GM19043 (cell line): ENCODE results near the gene TCEA2.

Source experiments
- ATAC-seq: cut with Tn5 transposase; IDR thresholded peaks from one replicate; pipeline ENCODE4 v1.9.1; 2021; ENCODE audit warnings: low read depth; ENCODE audit not compliant: unreplicated experiment

Gene TCEA2

GRCh38 chr20:64063389-64064144 lies 569 bp downstream of the TCEA2 start:
- no peak for ATAC-seq

DNA sequence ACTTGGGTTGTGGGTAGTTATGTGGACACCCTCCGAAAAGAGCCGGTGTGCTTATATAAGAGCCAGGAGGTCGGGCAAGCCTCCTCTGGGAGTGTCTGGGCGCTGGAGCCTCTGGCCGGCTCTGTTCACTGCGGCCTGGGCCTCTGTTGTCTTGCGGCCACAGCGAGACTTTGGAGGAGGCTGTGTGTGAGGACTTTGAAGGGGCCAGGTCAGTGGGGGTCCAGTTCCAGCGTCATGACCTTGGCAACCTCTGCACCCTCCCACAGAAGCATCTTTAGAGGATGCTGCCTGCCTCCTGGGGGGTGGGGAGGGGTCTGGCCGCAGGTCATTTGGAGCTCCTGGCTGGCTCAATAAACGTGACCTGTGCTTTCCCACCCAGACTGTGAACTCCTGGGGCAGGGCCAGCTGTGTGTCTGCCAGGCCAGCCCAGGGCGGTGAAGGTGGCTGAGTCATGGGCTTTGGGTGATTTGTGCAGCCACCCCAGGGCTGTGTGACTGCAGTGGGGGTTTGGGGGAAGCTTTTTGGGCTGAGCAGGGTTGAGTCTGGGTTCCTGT lies 1.2 kb downstream of the TCEA2 start:
- ATAC-seq = no peak

- no peak for ATAC-seq
Measured at GRCh38 chr20:64065062-64065973, 2.3 kb downstream of the TCEA2 start.

- peak; percentile 49 for ATAC-seq
Measured at GRCh38 chr20:64065974-64066343, 3.0 kb downstream of the TCEA2 start.

DNA sequence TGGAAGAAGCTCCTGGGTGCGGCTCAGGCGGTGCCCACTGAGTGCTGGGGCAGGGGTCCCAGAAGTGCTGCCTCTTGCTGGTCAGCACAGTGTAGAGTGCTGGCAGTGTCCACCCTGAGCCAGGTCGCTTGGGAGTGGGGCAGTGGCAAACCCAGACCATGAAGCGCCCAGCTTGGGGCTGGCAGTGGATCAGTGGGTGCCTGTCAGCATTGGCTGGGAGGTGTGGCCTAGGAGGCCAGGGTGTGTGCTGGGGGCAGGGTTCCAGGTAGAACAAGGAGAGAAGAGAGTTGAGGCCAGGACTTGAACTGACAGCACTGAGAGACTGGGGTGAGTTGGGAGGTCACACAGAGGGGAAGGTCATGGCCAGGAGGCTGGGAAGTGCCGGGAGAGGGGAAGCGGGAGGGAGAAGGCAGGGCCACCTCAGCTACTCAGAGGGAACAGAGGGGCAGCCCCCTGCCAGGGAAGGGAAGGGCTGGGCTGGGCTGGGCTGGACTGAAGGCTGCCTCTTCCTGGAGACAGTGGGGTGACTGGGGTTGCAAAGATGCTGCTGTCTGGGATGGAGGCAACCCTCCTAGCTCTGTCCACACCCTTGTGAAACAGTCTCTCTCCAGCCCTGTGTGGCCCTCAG lies 4.1 kb downstream of the TCEA2 start:
- ATAC-seq = no peak

DNA sequence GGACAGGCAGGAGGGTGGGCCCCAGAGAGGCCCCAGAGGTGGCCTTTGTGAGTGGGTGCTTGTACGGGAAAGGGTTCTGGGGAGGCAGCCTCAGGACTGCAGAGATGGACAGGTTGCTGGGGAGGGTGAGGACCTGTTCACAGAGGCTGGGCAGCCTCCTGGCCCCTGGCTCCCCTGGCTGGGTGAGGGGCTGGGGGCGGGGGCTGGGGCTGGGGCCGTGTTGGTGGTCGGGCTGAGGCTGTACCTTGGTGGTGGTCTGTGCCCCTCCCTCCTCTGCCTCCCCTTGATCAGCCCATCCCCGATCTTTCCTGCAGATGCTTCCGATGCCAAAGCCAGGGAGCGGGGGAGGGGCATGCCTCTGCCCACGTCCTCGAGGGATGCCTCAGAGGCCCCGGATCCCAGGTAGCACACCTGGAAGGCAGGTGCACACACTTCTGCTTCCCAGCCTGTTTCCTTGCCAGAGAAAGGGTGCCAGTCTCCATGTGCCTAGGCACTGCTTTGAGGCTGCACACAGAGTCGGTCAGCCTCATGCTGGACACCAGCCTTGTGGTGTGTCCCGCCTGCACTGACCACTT lies 4.8 kb downstream of the TCEA2 start:
- ATAC-seq = no peak

DNA sequence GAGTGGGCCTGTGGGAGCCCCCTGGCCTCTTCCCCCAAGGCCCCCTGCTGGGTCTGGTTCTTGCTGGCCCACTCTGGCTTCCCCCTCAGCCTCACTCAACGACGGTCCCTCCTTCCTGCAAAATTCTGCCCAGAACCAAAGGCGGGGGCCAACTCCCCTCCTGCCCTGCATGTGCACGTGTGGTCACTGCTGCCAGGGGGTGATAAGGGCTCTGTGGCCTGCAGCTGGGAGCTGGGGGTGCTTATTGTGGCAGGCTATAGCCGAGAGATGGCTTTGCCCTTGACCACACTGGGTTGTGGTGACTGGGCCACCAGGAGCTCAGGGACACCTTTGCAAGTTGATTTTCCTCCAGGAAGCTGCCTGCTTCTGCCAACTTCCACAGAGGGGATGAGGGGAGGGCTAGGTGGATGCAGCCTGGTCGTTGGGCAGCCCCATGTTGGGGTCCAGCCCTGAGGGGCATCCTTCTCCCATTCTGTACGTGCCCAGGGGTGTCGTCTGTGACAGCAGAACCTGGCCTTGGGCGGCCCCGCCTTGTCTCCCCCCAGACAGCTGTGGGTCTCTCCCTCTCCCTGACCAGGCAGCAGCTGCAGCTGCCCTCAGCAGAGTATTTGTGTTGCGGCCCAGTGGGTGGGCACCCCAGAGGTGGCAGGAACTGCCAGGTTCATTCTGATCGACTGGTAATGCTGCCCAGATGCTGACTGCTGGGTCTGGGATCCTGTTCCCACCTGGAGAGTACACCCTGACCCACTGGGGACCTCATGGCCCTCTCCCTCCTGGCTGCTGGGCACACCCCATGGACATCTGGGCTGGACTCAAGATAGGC lies 5.6 kb downstream of the TCEA2 start:
- ATAC-seq = no peak

DNA sequence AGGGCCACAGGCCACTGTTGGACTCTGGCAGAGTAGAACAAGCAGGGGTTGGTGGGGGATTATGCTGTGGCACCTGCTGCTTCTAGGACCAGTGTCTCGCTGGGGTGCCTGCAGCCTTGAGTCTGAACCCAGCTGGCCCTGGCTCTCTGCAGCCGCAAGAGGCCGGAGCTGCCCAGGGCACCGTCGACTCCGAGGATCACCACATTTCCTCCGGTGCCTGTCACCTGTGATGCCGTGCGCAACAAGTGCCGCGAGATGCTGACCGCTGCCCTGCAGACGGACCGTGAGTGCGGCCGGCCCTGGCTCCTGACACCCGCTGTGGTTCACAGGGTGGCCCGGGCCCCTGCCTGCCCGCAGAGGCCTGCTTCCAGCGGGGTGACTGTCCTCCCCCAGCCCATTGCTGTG lies 6.2 kb downstream of the TCEA2 start:
- ATAC-seq = no peak

GRCh38 chr20:64069614-64070243 lies 6.7 kb downstream of the TCEA2 start:
- no peak for ATAC-seq

GRCh38 chr20:64070244-64070993 lies 7.4 kb downstream of the TCEA2 start:
- ATAC-seq = no peak

DNA sequence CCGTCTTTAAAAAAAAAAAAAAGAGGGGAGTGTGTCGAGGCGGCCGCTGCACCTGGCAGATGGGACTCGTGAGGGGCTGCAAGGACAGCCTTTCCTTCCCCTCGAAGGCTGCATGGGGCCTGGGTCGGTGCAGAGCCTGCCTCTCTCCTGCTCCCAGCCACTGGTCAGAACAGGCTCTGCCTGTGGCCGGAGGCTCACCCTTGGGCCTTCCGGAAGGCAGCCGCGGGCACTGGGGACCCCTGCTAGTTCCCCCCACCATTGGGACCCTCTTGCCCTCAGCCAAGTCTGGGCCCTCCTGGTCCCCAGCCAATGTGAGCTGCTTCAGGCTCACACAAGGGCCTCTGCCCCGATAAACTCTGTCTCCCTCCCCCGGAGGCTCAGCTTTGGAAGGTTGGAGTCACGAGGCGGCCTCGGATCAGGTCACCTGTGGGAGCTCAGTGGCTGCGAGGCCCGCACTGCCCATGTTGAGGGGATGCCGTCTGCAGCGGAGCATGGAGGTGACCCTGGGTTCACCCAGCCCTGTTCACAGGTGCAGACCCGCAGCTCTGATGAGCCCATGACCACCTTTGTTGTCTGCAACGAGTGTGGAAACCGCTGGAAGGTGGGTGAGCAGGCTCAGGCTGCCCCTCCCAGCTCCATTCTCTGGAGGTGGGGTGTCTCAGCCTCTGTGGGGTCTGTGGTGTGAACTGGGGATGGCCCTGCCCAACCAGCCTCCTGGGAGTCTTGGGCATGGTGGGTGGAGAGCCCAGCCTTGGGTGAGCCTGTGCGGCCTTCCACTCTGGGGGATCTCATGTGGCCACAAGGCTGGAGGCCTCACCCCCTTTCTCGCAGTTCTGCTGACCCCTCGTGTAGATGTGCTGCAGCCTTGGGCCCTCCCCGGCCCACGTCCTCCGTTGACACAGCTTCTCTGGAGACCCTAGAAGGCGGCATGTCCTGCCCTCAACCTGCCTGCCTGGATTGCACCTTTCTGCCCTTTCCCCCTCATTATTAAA lies 8.6 kb downstream of the TCEA2 start:
- no peak for ATAC-seq

GRCh38 chr20:64072498-64073063 lies 9.6 kb downstream of the TCEA2 start:
- no peak for ATAC-seq

DNA sequence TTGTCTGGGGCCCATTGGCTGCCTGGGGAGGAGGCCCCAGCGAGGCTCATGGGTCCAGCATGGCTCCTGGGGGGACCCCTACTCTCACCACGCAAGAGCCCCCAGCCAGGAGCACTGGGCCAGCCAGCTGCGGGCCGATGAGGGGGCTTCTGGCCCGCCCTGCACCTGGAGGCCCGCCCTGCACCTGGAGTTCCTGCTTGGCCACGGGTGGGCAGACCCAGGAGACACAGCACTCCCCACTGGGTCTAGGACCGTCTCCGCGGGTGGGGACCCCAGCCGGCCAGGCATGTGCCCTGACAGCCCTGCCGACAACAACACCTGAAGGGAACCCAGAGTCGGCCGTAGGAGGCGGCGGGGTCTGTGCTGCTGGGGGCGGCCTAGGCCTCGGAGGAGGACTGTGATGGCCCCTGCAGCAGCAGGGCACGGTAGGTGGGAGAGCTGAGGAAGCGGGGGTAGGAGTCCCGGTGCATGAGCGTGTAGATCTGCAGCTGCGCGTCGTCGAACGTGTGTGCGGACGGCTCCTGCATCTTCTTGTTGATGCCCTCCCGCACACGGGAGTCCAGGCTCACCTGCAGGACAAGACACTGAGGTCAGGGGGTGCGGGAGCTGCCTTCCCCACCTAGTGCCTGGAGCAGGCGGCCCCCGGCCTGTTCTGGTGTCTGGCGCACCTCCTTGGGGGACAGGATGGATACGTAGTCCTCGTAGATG lies 10.6 kb downstream of the TCEA2 start:
- no peak for ATAC-seq

- ATAC-seq = no peak
Measured at GRCh38 chr20:64074184-64074789, 11.3 kb downstream of the TCEA2 start.

GRCh38 chr20:64074963-64075362 lies 12.0 kb downstream of the TCEA2 start:
- no peak for ATAC-seq

DNA sequence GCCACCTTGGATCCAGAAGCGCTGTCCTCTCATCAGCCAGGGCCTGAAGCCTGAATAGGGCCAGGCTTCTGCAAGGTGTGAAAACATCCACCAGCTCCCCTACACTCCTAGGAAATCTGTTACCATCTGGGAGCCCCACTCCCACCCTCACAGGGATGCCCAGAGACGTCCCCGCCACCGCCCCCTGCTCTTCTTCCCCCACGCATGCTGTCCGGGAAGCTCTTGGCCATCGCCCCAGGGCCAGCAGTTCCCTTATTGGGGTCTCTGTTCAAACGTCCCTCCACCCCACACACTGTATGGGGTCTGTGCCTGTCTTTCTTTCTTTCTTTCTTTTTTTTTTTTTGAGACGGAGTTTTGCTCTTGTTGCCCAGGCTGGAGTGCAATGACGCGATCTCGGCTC lies 12.6 kb downstream of the TCEA2 start:
- ATAC-seq = no peak
